ENCODE data around the gene MRPL24. TPM values are rescaled to one million over a fixed set of nuclear protein-coding genes. Genes with fewer than 3 reads are reported as not detected.

Gene MRPL24
- 10 to 100 TPM; 60.5 to 63.7 TPM for total RNA-seq
- long read RNA-seq, donor 1, transcript MRPL24-202 (6 exons, 883 nt) = major isoform, 9 of 14 reads
- long read RNA-seq, donor 1, partial matches to known transcripts = 1 of 14 reads
- long read RNA-seq, donor 1, other reads (novel, unspliced or antisense) = 0 of 14 reads
- long read RNA-seq, donor 2, transcript MRPL24-201 (6 exons, 883 nt) = minor isoform, 15 of 43 reads
- long read RNA-seq, donor 2, transcript MRPL24-202 (6 exons, 883 nt) = major isoform, 24 of 43 reads
- long read RNA-seq, donor 2, partial matches to known transcripts = 1 of 43 reads
- long read RNA-seq, donor 2, other reads (novel, unspliced or antisense) = 3 of 43 reads

GRCh38 chr1:156740741-156741480 lies at the start of gene MRPL24:
TSS of gene MRPL24 (minus strand) at chr1:156741088. CDS start at chr1:156738704, 2,384 bp downstream.
- DNase-seq (ENCODE audit: low spot score) = peak; percentile 99
- intact Hi-C loops (cut with DNase I) = no loop called here

- no peak for DNase-seq (ENCODE audit: low spot score)
- intact Hi-C loops (cut with DNase I) = loop anchor here in 1 of 2 donors (10.0 kb wide), 1 partner anchor 75 kb away; the partner anchor contains the start of gene NTRK1
These were observed 48.9 kb upstream of the MRPL24 start for GRCh38 chr1:156789621-156790318.

- intact Hi-C loops (cut with DNase I) = no loop called here
- no peak for DNase-seq (ENCODE audit: low spot score)
These were observed 47.2 kb upstream of the MRPL24 start for GRCh38 chr1:156788136-156788535.

GRCh38 chr1:156786640-156787039 lies 45.8 kb upstream of the MRPL24 start:
- intact Hi-C loops (cut with DNase I) = no loop called here
- DNase-seq (ENCODE audit: low spot score) = no peak

- DNase-seq (ENCODE audit: low spot score) = no peak
- intact Hi-C loops (cut with DNase I) = no loop called here
These were observed 44.6 kb upstream of the MRPL24 start for GRCh38 chr1:156785458-156785857.

GRCh38 chr1:156781585-156782186 lies 40.8 kb upstream of the MRPL24 start:
- intact Hi-C loops (cut with DNase I) = no loop called here
- DNase-seq (ENCODE audit: low spot score) = no peak

GRCh38 chr1:156777573-156777972 lies 36.7 kb upstream of the MRPL24 start:
- DNase-seq (ENCODE audit: low spot score) = no peak
- intact Hi-C loops (cut with DNase I) = no loop called here

GRCh38 chr1:156776942-156777341 lies 36.1 kb upstream of the MRPL24 start:
- intact Hi-C loops (cut with DNase I) = no loop called here
- no peak for DNase-seq (ENCODE audit: low spot score)

- no peak for DNase-seq (ENCODE audit: low spot score)
- intact Hi-C loops (cut with DNase I) = no loop called here
These were observed 34.9 kb upstream of the MRPL24 start for GRCh38 chr1:156775799-156776198.

- intact Hi-C loops (cut with DNase I) = no loop called here
- DNase-seq (ENCODE audit: low spot score) = no peak
These were observed 32.7 kb upstream of the MRPL24 start for GRCh38 chr1:156773607-156774006.

- intact Hi-C loops (cut with DNase I) = no loop called here
- peak; percentile 72 for DNase-seq (ENCODE audit: low spot score)
These were observed 32.0 kb upstream of the MRPL24 start for GRCh38 chr1:156772728-156773497.

- intact Hi-C loops (cut with DNase I) = no loop called here
- DNase-seq (ENCODE audit: low spot score) = no peak
These were observed 31.3 kb upstream of the MRPL24 start for GRCh38 chr1:156772222-156772621.

GRCh38 chr1:156768610-156769295 lies 27.9 kb upstream of the MRPL24 start:
- DNase-seq (ENCODE audit: low spot score) = no peak
- intact Hi-C loops (cut with DNase I) = no loop called here

GRCh38 chr1:156767879-156768604 lies 27.2 kb upstream of the MRPL24 start:
- intact Hi-C loops (cut with DNase I) = no loop called here

GRCh38 chr1:156767101-156767878 lies 26.4 kb upstream of the MRPL24 start, which contains the start of gene PRCC:
TSS of gene PRCC (plus strand) at chr1:156767535. CDS start at chr1:156767772, 237 bp downstream.
- peak; percentile 99 for DNase-seq (ENCODE audit: low spot score)

More at GRCh38 chr1:156767879-156768604, 27.2 kb upstream of the MRPL24 start:
- peak; percentile 89 for DNase-seq (ENCODE audit: low spot score)

GRCh38 chr1:156766298-156767100 lies 25.6 kb upstream of the MRPL24 start:
- intact Hi-C loops (cut with DNase I) = no loop called here

More at GRCh38 chr1:156767101-156767878, 26.4 kb upstream of the MRPL24 start, which contains the start of gene PRCC:
- intact Hi-C loops (cut with DNase I) = no loop called here

More at GRCh38 chr1:156766298-156767100, 25.6 kb upstream of the MRPL24 start:
- DNase-seq (ENCODE audit: low spot score) = peak; percentile 22

Data from posterior vena cava (tissue), 2 donors.